Measurements from ENCODE around the gene DEDD. TPM values are rescaled to one million over a fixed set of nuclear protein-coding genes. Genes with fewer than 3 reads are reported as not detected.

DEDD gene
- total RNA-seq, 1 experiment from 2014 or later, result 39.2 TPM

DNA sequence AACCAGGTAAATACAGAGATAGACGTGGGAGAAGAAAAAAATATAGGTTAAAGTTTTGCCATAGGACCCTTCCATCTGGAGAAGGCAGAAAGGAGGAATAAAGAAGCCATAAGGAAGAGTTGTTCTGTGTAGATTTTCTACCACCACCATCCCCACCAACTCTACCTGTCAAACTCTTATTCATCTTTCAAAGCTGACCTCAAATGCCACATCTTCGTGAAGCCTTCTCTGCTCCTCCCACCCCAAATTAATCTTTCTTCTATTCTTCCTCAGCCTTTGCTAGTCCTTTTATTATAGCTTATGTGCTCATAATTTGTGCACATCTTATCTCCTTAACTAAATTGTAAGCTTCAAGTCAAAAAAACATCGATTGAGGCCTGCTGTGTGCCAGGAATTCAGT lies 41.9 kb downstream of the DEDD start:
- no peak for ATAC-seq
- Histone ChIP-seq H3K27me3 (ENCODE audit: low read length) (no peaks in the 10 kb centered on the region), H3K36me3 (ENCODE audit: low read depth, low read length) (no peaks in the 10 kb centered on the region), H3K4me2 (ENCODE audit: low read length) (no peak overlapping the region), H3K27ac (ENCODE audit: low read length) (no peak overlapping the region), H3K9ac (ENCODE audit: low read length) (no peak overlapping the region), H4K20me1 (ENCODE audit: low read length) (no peaks in the 10 kb centered on the region), H3K79me2 (ENCODE audit: low read length) (peaks cover 26% of the 10 kb centered on the region), H2AFZ (ENCODE audit: low read length) (no peak overlapping the region), H3K4me1 (ENCODE audit: insufficient read depth, low read length) (peaks cover 63% of the 10 kb centered on the region), H3K4me3 (ENCODE audit: low read length) (no peak overlapping the region), H3K9me2 (replicated peaks; ENCODE audit: low read length) (no peaks in the 10 kb centered on the region), H3K9me3 (ENCODE audit: low read length) (no peaks in the 10 kb centered on the region), H3F3A (ENCODE audit: low read length, unreplicated experiment) (no peaks in the 10 kb centered on the region)
- no TSS peak for BruUV-seq (replicated peaks)
- CTCF ChIA-PET, result no interaction called here
- TF ChIP-seq EZH2phosphoT487 (IDR thresholded peaks at IDR 0.05; ENCODE audit: borderline replicate concordance, low read length) (no peak), EZH2 (IDR thresholded peaks at IDR 0.05; ENCODE audit: low read length, unreplicated experiment) (no peak)
- TF ChIP-seq, protein P1, sequence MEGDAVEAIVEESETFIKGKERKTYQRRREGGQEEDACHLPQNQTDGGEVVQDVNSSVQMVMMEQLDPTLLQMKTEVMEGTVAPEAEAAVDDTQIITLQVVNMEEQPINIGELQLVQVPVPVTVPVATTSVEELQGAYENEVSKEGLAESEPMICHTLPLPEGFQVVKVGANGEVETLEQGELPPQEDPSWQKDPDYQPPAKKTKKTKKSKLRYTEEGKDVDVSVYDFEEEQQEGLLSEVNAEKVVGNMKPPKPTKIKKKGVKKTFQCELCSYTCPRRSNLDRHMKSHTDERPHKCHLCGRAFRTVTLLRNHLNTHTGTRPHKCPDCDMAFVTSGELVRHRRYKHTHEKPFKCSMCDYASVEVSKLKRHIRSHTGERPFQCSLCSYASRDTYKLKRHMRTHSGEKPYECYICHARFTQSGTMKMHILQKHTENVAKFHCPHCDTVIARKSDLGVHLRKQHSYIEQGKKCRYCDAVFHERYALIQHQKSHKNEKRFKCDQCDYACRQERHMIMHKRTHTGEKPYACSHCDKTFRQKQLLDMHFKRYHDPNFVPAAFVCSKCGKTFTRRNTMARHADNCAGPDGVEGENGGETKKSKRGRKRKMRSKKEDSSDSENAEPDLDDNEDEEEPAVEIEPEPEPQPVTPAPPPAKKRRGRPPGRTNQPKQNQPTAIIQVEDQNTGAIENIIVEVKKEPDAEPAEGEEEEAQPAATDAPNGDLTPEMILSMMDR (conservative IDR thresholded peaks at IDR 0.05; ENCODE audit: low read depth, low read length), result no peak
- POLR2A ChIA-PET (ENCODE audit: unreplicated experiment), result no interaction called here
- intact Hi-C loops (cut with micrococcal nuclease), result no loop called here
- DNase-seq, result no peak

DNA sequence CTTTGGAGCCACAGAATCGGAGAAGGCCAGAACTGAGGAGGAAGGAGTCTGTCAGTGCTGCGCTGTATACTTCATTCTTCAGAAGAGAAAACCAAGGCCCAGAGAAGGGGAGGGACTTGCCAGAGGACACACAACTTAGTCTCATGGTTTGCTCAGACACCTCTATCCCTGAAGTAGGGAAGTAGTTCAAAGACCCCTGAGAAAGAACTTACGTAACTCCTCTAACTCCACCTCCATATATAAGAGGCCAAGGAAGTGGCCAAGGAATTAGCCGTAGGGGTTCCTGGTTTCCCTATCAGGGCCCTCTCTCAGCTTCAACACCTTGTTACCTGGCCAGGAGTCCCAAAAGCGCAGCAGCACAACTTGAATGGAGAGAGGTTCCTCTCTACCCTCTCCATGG lies 42.5 kb downstream of the DEDD start:
- Histone ChIP-seq H3K9me3 (ENCODE audit: low read length) (no peaks in the 10 kb centered on the region), H3K36me3 (ENCODE audit: low read depth, low read length) (no peaks in the 10 kb centered on the region), H3K9ac (ENCODE audit: low read length) (0 out of 2 replicates have a peak overlapping the region, but pooled peaks have one; percentile 68), H3F3A (ENCODE audit: low read length, unreplicated experiment) (no peaks in the 10 kb centered on the region), H3K79me2 (ENCODE audit: low read length) (peaks cover 26% of the 10 kb centered on the region), H3K27me3 (ENCODE audit: low read length) (no peaks in the 10 kb centered on the region), H4K20me1 (ENCODE audit: low read length) (no peaks in the 10 kb centered on the region), H3K4me3 (ENCODE audit: low read length) (no peak overlapping the region), H2AFZ (ENCODE audit: low read length) (peak overlapping the region; percentile 41; the same call in 1 of the 2 replicates), H3K9me2 (replicated peaks; ENCODE audit: low read length) (no peaks in the 10 kb centered on the region), H3K4me1 (ENCODE audit: insufficient read depth, low read length) (peaks cover 70% of the 10 kb centered on the region), H3K27ac (ENCODE audit: low read length) (peak overlapping the region; percentile 80), H3K4me2 (ENCODE audit: low read length) (peak overlapping the region; percentile 83)
- ChIA-PET POLR2A (ENCODE audit: unreplicated experiment) (no interaction called here), CTCF (no interaction called here)
- intact Hi-C loops (cut with micrococcal nuclease), result no loop called here
- DNase-seq, result no peak
- ATAC-seq, result no peak
- TF ChIP-seq EZH2phosphoT487 (IDR thresholded peaks at IDR 0.05; ENCODE audit: borderline replicate concordance, low read length) (no peak), EZH2 (IDR thresholded peaks at IDR 0.05; ENCODE audit: low read length, unreplicated experiment) (no peak)
- TF ChIP-seq, protein P1 (conservative IDR thresholded peaks at IDR 0.05; ENCODE audit: low read depth, low read length), result no peak
- no TSS peak for BruUV-seq (replicated peaks)

DNA sequence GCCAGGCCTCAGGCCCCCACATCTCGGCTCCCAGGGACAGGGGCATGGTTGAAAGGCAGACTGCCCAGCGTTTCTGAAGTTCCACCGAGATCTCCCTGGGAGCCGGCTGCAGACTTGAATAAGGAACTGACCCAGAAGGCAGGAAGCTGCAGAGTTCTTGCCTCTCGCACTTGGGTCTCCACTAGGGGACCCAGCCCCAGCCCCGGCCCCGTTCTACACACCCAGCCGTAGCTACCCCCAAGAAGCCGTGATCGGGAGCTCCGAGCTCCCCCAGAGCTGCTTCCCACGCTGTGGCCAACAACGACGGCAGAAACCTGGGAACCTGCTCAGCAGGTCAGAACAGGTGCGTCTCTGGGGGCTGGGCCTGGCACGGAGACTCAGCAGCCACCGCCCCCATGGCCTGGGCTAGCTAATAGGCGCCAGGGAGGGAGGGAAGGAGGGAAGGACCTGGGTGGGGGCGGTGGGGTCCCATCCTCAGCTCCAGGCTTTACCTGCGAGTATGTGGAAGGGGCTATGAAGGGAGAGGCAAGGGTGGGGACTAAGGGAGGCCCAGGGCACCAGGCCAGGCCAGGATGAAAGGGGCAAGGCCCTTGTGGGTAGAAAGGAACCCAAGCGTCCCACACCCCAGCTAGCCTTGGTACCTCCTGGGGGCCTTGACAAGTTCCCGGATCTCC lies 43.1 kb downstream of the DEDD start, which contains the start of gene NECTIN4:
NECTIN4 (minus strand) TSS at position 308 of the 674 bp plus-strand sequence; CDS start at position 46, 262 bp downstream.
- ATAC-seq (peak; percentile 39), DNase-seq (peak; percentile 85)
- TF ChIP-seq EZH2phosphoT487 (IDR thresholded peaks at IDR 0.05; ENCODE audit: borderline replicate concordance, low read length) (no peak), EZH2 (IDR thresholded peaks at IDR 0.05; ENCODE audit: low read length, unreplicated experiment) (no peak)
- TF ChIP-seq, protein P1 (conservative IDR thresholded peaks at IDR 0.05; ENCODE audit: low read depth, low read length), result no peak
- Histone ChIP-seq H3K9ac (ENCODE audit: low read length) (peak within 1 kb of the TSS; percentile 68), H3K27ac (ENCODE audit: low read length) (peak within 1 kb of the TSS; percentile 80), H2AFZ (ENCODE audit: low read length) (peak within 1 kb of the TSS; percentile 41; the same call in 1 of the 2 replicates), H3K9me2 (replicated peaks; ENCODE audit: low read length) (no peaks in the 10 kb centered on the region), H3K4me1 (ENCODE audit: insufficient read depth, low read length) (peaks cover 75% of the 10 kb centered on the region), H3K4me2 (ENCODE audit: low read length) (peak within 1 kb of the TSS; percentile 83), H3F3A (ENCODE audit: low read length, unreplicated experiment) (no peaks in the 10 kb centered on the region), H3K9me3 (ENCODE audit: low read length) (no peaks in the 10 kb centered on the region), H3K36me3 (ENCODE audit: low read depth, low read length) (no peaks in the 10 kb centered on the region), H3K27me3 (ENCODE audit: low read length) (no peaks in the 10 kb centered on the region), H3K4me3 (ENCODE audit: low read length) (peak within 1 kb of the TSS; percentile 58), H4K20me1 (ENCODE audit: low read length) (no peaks in the 10 kb centered on the region), H3K79me2 (ENCODE audit: low read length) (peaks cover 26% of the 10 kb centered on the region)
- BruUV-seq (replicated peaks), result TSS peak; percentile 44
- ChIA-PET CTCF (no interaction called here), POLR2A (ENCODE audit: unreplicated experiment) (interaction anchor here (0.6 kb wide), 1 partner anchor 19 kb away, joined by 4 read pairs; no protein-coding TSS in a partner anchor)
- intact Hi-C loops (cut with micrococcal nuclease), result no loop called here

Data from PC-3 (cell line).